ENCODE data around the gene AP2A2. TPM values are rescaled to one million over a fixed set of nuclear protein-coding genes. Genes with fewer than 3 reads are reported as not detected.

AP2A2 gene
- total RNA-seq, 1 experiment from 2014 or later: 62.0 TPM

GRCh38 chr11:921921-922678, 3.6 kb upstream of the AP2A2 start:
- TF ChIP-seq EZH2 (IDR thresholded peaks at IDR 0.05; ENCODE audit: borderline replicate concordance, low read depth, low read length, poor library complexity, severe bottlenecking): no peak
- DNase-seq (ENCODE audit: low spot score): no peak
- intact Hi-C loops (cut with micrococcal nuclease; ENCODE audit: unreplicated experiment): no loop called here
- Histone ChIP-seq H3K9me3 (ENCODE audit: low read depth, low read length, poor library complexity, severe bottlenecking) (no peaks in the 10 kb centered on the region), H3K27ac (ENCODE audit: low read depth, low read length, poor library complexity, severe bottlenecking) (no peak overlapping the region), H3K4me3 (ENCODE audit: low read depth, low read length, poor library complexity, severe bottlenecking) (no peak overlapping the region), H3K4me1 (ENCODE audit: insufficient read depth, low read length, poor library complexity, severe bottlenecking) (peaks cover 2% of the 10 kb centered on the region), H3K27me3 (replicated peaks; ENCODE audit: insufficient read depth, low read depth, low read length, poor library complexity) (no peaks in the 10 kb centered on the region), H3K36me3 (ENCODE audit: insufficient read depth, low read length, poor library complexity, severe bottlenecking) (peaks cover 2% of the 10 kb centered on the region)
- POLR2A ChIA-PET (ENCODE audit: low non-redundant PET): no interaction called here
- no TSS peak for BruUV-seq (replicated peaks)
- CTCF ChIA-PET: no interaction called here

GRCh38 chr11:923691-924405, 1.8 kb upstream of the AP2A2 start:
- intact Hi-C loops (cut with micrococcal nuclease; ENCODE audit: unreplicated experiment): no loop called here
- BruUV-seq (replicated peaks): no TSS peak
- TF ChIP-seq EZH2 (IDR thresholded peaks at IDR 0.05; ENCODE audit: borderline replicate concordance, low read depth, low read length, poor library complexity, severe bottlenecking) (no peak), CTCF (conservative IDR thresholded peaks at IDR 0.05; ENCODE audit: low read depth, low read length) (no peak)
- H3K27ac ChIP-seq (ENCODE audit: low read depth, low read length, poor library complexity, severe bottlenecking): no peak overlapping the region
- DNase-seq (ENCODE audit: low spot score): no peak
- peaks cover 8% of the 10 kb centered on the region for H3K36me3 ChIP-seq (ENCODE audit: insufficient read depth, low read length, poor library complexity, severe bottlenecking)
- CTCF ChIA-PET: no interaction called here
- H3K4me1 ChIP-seq (ENCODE audit: insufficient read depth, low read length, poor library complexity, severe bottlenecking): peaks cover 12% of the 10 kb centered on the region
- no peaks in the 10 kb centered on the region for H3K9me3 ChIP-seq (ENCODE audit: low read depth, low read length, poor library complexity, severe bottlenecking)
- H3K27me3 ChIP-seq (replicated peaks; ENCODE audit: insufficient read depth, low read depth, low read length, poor library complexity): no peaks in the 10 kb centered on the region
- H3K4me3 ChIP-seq (ENCODE audit: low read depth, low read length, poor library complexity, severe bottlenecking): no peak overlapping the region
- POLR2A ChIA-PET (ENCODE audit: low non-redundant PET): no interaction called here

GRCh38 chr11:924406-925157, 1.1 kb upstream of the AP2A2 start:
- ChIA-PET POLR2A (ENCODE audit: low non-redundant PET) (no interaction called here), CTCF (no interaction called here)
- DNase-seq (ENCODE audit: low spot score): no peak
- Histone ChIP-seq H3K27me3 (replicated peaks; ENCODE audit: insufficient read depth, low read depth, low read length, poor library complexity) (no peaks in the 10 kb centered on the region), H3K36me3 (ENCODE audit: insufficient read depth, low read length, poor library complexity, severe bottlenecking) (peaks cover 8% of the 10 kb centered on the region), H3K9me3 (ENCODE audit: low read depth, low read length, poor library complexity, severe bottlenecking) (no peaks in the 10 kb centered on the region), H3K4me1 (ENCODE audit: insufficient read depth, low read length, poor library complexity, severe bottlenecking) (peaks cover 12% of the 10 kb centered on the region), H3K4me3 (ENCODE audit: low read depth, low read length, poor library complexity, severe bottlenecking) (no peak overlapping the region), H3K27ac (ENCODE audit: low read depth, low read length, poor library complexity, severe bottlenecking) (no peak overlapping the region)
- no TSS peak for BruUV-seq (replicated peaks)
- TF ChIP-seq EZH2 (IDR thresholded peaks at IDR 0.05; ENCODE audit: borderline replicate concordance, low read depth, low read length, poor library complexity, severe bottlenecking) (no peak), CTCF (conservative IDR thresholded peaks at IDR 0.05; ENCODE audit: low read depth, low read length) (no peak)
- intact Hi-C loops (cut with micrococcal nuclease; ENCODE audit: unreplicated experiment): no loop called here
